Forelimb muscle (tissue), 1 donor: ENCODE data around the gene ASPSCR1. TPM values are rescaled to one million over a fixed set of nuclear protein-coding genes. Genes with fewer than 3 reads are reported as not detected.

Experiments used
- DNase-seq: peaks from one replicate; pipeline ENCODE4 v3.0.0-alpha.2; 2013; ENCODE audit warnings: low read depth
- polyA plus RNA-seq: library from polyadenylated mRNA; unstranded; fragments of 120-200 nt; gene quantifications from one replicate; pipeline ENCODE4 v1.2.1, GENCODE V29; 2013; ENCODE audit not compliant: insufficient read length

ASPSCR1 gene
- polyA plus RNA-seq, 1 donor: 22.2 TPM

DNA sequence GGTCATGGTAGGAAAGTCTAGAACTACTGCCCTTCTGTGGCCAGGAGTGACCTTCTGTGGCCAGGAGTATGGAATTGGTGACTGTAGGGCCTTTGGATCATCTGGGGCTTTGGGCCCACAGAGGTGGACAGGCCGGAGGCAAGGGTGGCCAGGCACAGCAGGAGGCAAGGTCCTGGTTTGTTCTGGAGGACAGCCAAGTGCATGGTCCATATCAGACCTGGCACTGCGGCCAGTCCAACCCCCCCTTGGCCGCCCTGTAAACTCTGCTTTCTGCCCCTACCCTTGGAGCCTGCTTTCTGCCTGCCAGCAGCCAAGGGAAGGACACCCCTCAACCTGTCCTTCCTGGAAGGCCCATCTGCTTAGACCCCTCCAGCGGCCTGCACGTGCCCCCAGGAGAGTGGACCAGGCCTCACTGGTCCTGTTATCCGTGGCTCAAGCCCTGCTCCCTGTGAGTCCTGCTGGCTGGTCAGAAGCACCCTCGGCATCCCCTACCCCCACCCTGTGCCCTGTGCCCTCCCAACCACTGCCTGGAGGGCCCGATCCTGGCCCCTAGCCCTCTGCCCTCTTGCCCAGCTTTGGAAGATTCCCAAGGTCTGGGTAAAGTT lies 62.4 kb downstream of the ASPSCR1 start:
- no peak for DNase-seq

DNA sequence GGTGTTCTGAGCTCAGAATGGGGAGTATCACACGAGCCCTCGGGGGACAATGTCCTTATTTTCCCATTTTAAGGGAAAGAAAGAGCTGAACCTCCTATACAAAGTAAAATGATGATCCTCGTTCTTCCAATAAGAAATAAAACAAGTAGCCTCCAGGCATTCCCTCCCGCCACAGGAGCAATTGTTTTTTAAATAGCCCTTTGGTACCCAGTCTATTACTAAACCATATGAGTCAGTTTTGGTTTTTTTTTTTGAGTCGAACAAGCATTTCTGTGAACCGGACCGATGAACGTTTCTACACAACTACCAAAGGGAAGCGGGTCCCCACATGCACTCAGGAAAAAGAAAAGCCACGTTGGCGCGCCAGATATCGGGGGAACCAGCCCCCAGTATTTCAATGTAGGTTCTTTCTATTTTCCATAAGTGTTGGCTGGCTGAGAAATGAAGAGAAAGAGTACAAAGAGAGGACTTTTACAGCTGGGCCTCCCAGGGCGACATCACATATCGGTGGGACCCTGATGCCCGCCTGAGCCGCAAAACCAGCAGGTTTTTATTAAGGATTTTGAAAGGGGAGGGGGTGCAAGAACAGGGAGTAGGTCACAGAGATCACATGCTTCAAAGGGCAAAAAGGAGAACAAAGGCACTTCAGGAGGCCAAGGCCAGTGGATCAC lies 63.9 kb downstream of the ASPSCR1 start:
- DNase-seq: no peak

DNA sequence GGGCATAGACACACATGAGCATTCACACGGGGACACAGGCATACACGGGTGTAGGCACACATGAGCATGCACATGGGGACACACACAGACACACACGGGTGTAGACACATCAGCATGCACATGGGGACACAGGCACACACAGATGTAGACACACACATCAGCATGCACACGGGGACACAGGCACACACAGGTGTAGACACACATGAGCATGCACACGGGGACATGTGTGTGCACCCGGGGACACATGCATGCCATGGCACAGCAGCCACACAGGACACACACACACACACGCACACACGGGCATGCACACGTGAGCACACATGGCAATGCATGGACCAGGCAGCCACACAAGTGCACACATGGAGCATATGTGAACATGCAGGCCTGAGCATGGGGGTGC lies 65.2 kb downstream of the ASPSCR1 start:
- no peak for DNase-seq

DNA sequence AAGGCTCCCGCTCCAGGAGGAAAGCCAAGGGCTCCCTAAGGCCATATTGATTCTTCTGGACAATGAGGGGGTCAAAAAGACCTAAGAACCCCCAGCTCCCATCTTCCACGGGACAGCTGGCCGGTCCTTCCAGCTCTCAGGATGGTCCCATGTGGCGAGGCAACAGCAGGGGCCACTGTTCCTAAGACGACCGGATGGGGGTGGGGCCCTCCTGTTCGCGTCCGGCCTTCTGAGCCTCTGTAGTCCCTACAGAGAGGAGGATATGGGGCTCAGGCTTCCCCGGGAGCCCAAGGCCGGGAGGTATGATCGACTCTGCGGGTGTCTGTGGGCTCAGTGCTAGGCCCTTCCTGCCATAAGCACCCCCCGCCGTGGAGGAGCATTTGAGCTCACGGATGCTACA lies 66.1 kb downstream of the ASPSCR1 start:
- DNase-seq: no peak

DNA sequence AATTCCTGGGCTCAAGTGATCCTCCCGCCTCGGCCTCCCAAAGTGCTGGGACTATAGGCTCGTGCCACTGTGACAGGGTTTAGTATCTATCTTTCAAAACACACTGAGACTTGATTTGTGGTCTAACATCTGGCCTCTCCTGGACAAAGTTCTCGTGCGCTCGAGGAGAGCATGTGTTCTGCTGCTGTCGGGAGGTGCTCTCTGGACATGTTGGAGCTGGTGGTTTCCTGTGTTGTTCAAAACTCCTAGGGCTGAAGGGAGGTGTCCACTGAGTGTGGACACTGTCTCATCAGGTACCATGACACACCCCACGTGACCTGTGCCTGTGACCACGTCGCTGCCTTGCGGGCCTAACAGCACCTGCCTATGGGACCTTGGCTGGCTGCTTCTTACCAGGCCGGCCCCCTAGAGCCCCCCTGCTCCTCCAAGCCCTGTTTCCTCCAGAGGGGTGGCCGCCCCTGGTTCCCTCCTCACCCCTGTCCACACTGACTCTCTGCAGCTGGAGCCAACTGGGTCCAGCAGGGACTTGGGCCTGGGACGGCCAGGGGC lies 68.6 kb downstream of the ASPSCR1 start:
- DNase-seq: no peak

DNA sequence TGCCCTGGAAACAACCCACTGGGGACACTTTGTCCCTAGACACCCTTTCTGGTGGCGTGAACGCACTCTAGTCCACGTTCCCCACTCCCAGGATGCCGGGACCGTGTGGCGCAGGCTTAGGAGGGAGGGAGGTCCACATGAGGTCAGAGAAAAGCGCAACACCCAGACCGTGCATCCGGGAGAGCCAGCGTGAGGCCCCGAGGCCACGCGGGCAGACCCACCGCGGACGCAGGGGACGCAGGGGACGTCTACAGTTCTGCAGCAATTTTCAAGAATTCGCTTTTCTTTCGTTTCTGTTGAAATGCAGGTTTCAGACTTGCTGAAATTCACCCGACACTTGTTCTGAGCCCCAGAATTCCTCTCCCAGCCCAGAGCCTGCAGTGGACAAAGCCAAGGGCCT lies 69.5 kb downstream of the ASPSCR1 start:
- DNase-seq: no peak

DNA sequence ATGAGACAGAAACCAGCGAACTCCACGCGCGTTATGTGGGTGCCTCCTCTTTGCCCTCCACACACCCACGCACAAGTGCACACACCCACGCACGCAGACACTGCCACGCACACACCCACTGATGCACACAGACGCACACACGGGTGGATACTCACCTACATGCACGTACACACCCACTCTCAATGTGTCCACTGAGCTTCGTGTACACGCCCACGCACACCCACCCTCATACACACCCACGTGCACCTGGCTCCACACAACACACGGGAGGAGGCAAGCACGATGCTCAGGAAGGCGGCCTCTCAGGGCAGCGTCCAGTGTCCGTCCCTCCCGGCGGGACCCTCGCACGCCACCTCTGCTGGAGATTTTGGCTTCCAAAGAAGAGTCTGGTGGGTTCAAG lies 70.0 kb downstream of the ASPSCR1 start:
- no peak for DNase-seq

DNA sequence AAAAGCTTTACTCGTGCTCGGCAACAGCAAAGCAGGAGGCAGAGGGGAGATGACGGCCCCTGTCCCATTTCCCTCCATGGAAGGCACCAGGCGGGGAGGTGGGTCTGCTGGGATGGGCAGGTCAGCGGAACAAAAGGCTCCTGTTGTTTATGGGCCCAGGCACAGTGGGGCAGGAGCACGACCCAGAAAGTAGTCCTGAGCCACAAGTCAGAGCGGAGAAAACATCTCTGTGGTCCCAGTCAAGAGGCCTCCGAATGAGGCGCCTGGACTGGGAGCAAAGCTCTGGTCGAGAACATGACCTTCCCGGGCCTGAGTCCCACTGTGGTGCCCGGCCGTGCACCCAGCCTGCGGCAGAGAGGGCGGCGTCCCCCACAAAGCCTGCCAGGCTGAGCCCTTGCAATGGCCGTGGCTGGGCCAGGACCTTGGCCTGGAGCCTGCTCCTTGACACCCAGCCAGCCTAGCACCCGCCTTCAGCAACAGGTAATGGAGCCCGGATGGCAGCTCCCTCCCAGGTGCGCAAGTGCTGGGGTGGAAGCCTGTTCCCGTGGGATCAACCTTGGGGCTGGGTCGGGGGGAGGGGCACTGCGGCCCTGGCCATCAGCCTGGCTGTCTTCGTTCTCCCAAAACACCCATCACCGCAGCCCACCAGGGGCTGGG lies 70.6 kb downstream of the ASPSCR1 start:
- DNase-seq: no peak

DNA sequence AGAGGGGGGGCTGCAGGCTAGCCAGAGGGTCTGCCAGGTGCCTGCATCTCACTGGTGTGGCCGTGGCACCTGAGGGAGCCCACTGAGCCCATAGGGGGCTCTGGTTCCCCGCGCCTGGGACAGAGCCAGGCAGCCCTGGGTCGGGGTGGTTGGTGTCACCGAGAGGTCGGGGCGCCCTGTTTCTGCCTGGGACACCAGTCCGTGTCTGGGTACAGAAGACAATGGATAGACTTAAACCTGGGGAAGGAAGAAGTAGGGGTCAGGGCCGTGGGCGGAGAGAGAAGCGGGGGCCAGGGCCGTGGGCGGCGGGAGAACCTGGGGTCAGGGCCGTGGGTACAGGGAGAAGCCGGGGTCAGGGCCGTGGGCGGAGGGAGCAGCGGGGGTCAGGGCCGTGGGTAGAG lies 71.1 kb downstream of the ASPSCR1 start:
- DNase-seq: no peak

DNA sequence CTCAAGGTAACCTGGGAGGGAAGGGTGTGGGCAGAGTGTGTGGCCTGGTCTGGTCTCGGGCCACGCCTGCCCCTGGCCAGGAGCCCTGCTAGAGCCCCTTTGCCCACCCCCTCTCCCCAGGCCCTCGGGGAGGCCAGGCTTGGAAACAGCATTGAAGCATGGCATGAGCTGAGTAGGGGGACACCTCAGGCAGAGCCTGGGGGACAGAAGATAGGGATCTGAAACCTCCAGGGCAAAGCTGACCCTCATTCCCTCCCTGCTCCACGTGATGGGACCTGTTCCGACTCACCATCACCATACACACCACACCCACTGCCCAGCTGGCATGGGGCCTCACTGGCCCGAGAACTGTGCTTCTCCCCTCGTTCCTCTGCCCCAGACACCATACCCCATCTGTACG lies 71.7 kb downstream of the ASPSCR1 start:
- no peak for DNase-seq

DNA sequence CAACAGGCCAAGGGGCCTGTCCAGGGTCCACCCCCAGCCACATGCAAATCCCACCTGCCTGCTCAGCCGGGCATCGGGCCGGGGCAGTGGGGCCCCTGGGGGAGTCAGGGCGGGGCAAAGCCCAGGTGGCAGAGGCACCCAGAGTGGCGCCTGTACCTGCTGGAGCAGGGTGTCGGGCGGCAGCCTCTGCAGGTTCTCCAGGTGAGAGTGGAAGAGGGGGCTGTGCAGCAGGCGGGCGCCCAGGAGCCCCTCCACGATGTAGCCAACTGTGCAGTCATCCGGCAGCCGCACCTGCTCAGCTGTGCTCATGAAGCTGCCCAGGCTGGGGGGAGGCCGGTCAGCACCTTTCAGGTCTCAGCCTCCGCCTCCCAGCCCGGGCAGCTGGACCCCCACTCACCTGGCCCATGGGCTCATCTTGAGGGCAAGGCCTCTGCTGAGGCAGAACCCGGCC lies 72.1 kb downstream of the ASPSCR1 start:
- no peak for DNase-seq

DNA sequence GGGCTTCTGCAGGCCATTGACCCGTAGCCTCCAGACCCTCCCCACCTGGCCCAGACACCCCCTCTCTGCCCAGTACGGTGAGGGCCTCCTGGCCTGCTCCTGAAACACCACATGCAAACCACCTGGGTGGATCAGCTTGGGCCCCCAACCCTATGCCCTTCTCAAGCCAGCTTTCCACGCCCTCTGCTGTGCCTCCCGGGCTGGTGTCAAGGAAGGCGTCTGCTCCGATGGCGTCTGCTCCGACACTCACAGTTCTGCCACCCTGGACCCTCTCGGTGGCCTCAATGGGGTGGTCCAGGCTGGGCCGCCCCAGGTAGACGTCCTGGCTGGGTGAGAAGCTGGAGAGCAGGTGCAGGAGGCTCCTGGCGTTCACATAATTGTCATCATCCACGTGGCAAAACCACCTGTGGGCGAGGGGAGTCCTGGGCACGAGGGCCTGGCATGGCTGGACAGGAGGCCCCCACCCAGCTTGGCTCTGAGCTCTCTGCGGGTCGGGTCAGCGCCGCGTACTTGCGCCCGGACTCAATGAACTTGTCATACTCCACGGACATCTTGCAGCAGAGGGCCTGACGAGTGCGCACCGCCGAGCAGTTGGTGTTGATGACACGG lies 72.8 kb downstream of the ASPSCR1 start:
- DNase-seq: no peak

DNA sequence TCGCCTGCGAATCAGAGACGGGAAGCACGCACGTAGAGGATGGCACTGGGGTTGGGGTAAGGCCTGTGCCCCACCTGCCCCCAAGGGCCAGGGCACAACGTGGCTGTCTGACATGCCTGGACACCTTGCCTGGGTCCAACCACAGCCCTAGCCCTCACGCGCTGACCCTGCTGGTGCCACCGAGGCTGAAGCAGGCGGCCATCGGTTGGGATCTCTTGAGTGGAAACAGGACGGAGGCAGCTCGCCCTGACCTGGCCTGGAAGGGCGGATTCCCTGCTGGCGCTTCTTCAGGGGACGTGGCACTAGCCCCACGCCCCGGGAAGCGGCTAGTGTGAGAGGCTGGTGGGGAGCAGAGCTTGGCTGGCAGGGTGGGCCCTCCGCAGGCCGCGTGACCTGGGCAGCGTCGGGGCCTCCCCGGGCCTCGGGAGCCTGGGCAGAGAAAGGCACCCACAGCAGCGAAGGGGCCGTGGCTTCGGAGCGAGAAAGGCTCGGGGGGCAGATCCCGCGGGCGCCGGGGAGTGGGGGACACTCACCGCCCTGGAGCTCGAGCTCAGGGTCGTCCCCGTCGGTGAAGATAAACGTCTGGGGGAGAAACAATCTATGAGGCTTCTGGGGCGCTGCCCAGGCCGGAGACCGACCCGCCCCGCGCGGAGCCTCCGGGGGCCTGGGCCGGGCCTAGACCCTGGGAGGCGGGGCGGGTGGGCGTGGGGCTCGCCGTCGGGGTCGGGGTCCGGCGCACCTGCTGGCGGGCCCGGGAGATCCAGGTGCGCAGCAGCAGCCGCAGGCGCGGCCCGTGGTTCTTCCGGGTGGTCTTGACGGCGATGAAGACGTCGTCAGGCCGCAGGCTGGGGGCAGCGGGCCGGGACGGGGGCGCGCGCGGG lies 73.6 kb downstream of the ASPSCR1 start:
- no peak for DNase-seq

DNA sequence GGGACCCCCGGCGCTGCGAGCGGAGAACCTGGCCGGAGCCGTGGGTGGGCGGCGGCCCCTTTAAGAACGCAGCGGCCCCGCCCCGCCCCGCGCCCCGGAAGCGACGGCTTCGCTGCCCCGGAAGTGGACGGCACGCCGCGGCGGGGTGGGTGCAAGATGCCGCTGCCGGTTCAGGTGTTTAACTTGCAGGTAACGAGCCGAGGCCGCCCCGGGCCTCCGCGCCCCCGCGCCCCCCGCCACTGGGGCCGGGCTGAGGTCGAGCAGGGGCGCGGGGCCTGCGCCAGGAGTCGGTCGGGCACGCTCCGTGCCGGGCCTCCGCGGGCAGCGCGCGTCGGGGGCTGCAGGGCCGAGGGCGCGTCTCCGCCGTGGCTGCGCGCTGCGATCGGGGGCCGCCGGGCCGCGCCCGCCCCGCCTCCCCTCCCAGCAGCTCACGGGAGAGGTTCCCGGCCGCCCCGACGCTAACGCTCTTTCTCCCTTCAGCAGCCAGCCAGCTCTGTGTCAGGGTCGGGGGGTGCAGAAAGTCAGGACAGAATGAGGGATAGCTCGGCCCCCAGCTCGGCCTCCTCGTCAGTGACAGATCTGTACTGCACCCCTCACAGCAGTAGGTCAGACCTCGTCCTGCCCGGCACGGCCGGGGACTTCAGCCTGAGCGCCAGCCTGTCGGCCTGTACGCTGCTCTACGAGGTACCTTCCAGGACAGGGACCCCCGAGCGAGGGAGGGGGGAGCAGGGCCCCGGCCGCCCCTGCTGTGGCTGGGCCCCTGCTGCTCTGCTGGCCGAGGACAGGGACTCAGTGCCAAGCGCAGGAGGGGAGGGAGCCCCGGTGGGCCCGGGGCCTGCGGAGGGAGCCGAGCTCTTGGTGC lies 74.6 kb downstream of the ASPSCR1 start, which contains the start of the genes GPS1 and RFNG:
Gene GPS1, plus strand, starts transcription at position 123 of the 862 bp plus-strand sequence. Its CDS starts 34 bp downstream, at position 157.
Gene RFNG, minus strand, starts transcription at position 36 of the 862 bp plus-strand sequence. CDS start 45 bp downstream, outside the sequence.
- DNase-seq: no peak

DNA sequence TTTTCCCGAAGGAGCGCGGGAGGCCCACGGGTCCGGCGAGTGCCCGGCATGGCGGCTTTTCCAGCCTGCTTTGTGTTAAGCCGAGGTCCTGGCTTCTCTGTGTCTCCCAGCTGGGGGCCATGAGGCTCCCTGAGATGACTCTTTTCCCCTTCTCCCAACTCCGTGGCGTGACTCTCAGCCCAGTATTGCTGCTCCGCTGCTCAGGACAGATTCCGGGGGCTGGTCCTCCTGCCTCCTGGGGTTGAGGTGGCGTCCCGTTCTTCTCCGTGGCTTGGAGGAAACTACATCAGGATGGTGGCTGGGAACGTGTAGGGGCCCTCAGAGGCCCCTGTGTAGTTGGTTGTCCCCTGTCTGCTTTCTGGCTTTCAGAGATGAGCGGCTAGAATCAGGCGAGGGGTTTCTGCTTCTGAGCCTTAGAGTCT lies 75.2 kb downstream of the ASPSCR1 start:
- no peak for DNase-seq

DNA sequence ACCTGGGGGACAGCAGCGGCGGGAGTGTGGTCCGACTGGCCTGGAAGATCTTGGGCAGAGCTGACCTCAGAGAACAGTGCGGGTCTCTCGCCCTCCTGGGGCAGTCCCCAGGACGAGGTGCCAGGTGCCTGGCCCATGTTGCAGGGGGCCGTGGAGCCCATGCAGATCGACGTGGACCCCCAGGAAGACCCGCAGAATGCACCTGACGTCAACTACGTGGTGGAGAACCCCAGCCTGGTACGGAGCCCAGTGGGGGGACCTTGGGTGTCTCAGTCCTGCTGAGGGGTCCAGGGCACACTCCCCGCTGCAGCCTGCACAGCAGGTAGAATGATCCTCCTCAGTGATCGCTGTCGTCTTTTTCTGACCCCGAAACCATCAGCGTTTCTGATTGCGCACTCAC lies 75.7 kb downstream of the ASPSCR1 start:
- no peak for DNase-seq

DNA sequence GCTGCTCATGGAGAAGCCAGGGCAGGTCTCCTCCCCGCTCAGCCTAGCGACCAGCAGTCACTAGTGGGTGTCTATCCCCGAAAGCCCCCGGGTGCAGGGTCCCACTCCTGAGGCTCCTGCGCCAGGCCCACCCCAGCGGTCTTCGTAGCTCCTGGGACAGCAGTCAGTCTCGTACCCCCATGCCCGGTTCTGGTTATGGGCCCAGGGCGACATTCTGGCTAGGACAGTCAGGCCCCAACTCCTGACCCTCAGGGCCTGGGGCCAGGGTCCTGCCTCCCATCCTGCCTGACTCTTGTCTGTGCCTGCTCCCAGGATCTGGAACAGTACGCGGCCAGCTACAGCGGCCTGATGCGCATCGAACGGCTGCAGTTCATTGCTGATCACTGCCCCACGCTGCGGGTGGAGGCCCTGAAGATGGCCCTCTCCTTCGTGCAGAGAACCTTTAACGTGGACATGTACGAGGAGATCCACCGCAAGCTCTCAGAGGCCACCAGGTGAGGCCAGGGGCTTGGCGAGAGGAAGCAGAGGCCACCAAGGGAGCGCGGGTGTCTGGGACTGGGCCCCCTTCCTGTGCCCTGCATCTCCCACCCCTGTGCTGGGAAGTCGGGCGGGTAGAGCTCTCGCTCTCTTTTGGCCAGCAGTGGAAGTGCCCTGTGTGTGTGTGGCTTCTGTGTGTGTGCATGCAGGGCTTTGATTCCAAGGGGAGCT lies 76.3 kb downstream of the ASPSCR1 start:
- DNase-seq: no peak

DNA sequence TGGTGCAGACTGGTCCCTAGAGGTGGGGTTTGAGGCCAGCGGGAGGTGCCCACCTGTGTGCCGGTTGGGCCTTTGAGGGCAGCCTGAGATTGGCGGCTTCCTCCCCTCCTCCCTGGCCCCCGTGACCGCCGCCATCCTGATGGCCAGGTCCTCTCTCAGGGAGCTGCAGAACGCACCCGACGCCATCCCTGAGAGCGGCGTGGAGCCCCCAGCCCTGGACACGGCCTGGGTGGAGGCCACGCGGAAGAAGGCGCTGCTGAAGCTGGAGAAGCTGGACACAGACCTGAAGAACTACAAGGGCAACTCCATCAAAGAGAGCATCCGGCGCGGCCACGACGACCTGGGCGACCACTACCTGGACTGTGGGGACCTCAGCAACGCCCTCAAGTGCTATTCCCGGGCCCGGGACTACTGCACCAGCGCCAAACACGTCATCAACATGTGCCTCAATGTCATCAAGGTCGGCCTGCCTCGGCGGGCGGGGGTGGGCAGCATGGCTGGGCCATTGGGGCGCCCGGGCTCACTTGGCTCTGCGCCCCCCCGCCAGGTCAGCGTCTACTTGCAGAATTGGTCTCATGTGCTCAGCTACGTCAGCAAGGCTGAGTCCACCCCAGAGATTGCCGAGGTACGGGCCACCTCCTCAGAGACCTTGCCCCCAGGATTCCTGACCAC lies 77.1 kb downstream of the ASPSCR1 start:
- DNase-seq: no peak
